C4-2B (cell line): ENCODE measurements around the gene TNFAIP8L1.

Source experiments
- ZFX ChIP-seq: fragments of 450-650 bp; IDR thresholded peaks from 2 replicates; pipeline ENCODE4 v1.6.1; 2017
- TF ChIP-seq, protein P1 (sequence below): fragments of 450-650 bp; conservative IDR thresholded peaks from 2 replicates; pipeline ENCODE4 v1.5.1; 2017; ENCODE audit warnings: mild to moderate bottlenecking

DNA sequence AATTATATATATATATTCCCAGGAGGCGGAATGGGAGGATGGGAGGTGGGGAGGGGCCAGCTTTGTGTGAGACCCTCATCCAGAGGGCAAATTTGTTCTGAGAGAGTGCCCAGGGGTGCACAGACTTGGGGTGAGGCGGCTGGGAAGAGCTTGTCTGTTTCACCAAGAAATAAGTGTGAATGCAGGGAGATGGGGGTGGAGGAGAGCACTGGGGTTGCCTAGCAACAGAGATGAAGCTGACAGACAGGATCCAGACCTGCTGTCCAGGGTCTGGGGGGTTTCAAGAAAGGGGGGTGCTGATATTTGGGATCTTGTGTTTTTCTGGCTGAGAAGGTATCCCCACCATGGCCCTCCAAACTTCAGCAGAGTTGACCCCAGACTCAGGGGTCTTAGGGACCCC is 18.6 kb upstream of the TNFAIP8L1 start:
- TF ChIP-seq, protein P1, sequence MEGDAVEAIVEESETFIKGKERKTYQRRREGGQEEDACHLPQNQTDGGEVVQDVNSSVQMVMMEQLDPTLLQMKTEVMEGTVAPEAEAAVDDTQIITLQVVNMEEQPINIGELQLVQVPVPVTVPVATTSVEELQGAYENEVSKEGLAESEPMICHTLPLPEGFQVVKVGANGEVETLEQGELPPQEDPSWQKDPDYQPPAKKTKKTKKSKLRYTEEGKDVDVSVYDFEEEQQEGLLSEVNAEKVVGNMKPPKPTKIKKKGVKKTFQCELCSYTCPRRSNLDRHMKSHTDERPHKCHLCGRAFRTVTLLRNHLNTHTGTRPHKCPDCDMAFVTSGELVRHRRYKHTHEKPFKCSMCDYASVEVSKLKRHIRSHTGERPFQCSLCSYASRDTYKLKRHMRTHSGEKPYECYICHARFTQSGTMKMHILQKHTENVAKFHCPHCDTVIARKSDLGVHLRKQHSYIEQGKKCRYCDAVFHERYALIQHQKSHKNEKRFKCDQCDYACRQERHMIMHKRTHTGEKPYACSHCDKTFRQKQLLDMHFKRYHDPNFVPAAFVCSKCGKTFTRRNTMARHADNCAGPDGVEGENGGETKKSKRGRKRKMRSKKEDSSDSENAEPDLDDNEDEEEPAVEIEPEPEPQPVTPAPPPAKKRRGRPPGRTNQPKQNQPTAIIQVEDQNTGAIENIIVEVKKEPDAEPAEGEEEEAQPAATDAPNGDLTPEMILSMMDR: no peak
- no peak for TF ChIP-seq ZFX
